ENCODE data around the gene CDV3. TPM values are rescaled to one million over a fixed set of nuclear protein-coding genes. Genes with fewer than 3 reads are reported as not detected.
"Not testable (repeated sequence)": the region's sequence is repeated elsewhere in the genome, so short reads cannot be mapped to it uniquely, and the experiment has no call there.

The CDV3 gene, protein sequence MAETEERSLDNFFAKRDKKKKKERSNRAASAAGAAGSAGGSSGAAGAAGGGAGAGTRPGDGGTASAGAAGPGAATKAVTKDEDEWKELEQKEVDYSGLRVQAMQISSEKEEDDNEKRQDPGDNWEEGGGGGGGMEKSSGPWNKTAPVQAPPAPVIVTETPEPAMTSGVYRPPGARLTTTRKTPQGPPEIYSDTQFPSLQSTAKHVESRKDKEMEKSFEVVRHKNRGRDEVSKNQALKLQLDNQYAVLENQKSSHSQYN
- 276 and 306 TPM in 2 replicates for total RNA-seq (2022)
- Bru-seq, nascent RNA = percentile 99 among the genes with signal in this experiment
- BruChase-seq, experiment 1, labeled RNA remaining after a 6-hour chase = percentile 99 among the genes with signal in this experiment
- percentile 100 among the genes with signal in this experiment for BruChase-seq, experiment 2, labeled RNA remaining after a 2-hour chase
- long read RNA-seq, transcript CDV3-201 (5 exons, 3,307 nt) = minor isoform, 15 of 103 reads
- long read RNA-seq, transcript CDV3-203 (5 exons, 955 nt) = major isoform, 29 of 103 reads
- long read RNA-seq, partial matches to known transcripts = 7 of 103 reads
- long read RNA-seq, other reads (novel, unspliced or antisense) = 52 of 103 reads

DNA sequence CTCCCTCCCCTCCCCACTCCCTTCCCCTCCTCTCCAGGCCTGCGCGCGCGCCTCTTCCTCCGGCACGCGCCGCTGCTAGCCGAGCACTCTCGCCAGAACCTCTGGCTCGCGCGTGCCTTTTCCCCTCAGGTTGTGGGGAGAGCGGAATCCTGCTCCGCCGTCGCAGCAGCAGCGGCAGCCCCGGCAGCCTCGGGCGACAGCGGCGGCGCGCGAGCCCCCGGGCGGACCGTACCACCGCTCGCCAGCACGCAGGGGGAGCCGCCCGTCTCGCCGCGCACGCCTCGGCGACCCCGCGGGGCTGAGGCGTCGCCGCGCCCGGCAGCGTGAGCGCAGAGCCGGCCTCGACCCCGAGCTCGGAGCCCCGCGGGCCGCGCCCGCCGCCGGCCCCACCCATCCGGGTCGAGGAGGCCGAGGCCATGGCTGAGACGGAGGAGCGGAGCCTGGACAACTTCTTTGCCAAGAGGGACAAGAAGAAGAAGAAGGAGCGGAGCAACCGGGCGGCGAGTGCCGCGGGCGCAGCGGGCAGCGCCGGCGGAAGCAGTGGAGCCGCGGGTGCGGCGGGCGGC lies at the start of gene CDV3:
TSS of gene CDV3 (plus strand) at position 58 of the 566 bp plus-strand sequence. CDS start at position 417, 359 bp downstream.
- intact Hi-C loops (cut with micrococcal nuclease; ENCODE audit: unreplicated experiment) = loop anchor here (1.0 to 5.0 kb wide), 3 partner anchors 93 to 851 kb away; partner anchors contain the start of gene NPHP3
- H3K27me3 Mint-ChIP-seq (ENCODE audit: unreplicated experiment) = no peaks in the 10 kb centered on the region

DNA sequence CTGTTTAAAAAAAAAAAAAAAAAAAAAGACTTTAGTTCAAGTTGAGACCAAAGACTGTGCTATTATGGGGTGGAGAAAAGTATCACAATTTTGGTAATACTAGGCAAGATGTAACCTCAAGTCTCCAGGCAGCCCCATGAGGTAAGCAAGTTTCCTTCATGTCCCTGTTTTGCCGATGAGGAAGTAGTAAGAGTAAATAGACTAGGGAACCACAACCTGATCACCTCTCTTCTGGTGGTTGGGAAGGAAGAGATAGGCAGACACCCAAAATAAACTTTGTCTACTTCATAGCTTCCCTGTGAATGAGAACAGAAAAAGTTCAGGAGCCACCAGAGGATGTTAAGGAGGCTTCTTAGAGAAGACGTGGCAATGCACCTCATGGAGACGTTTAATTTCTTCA lies 49.7 kb upstream of the CDV3 start:
- CTCF ChIA-PET = interaction anchor here (0.7 to 0.8 kb wide), 2 partner anchors 44 to 56 kb away, joined by 3 to 5 read pairs; no protein-coding TSS in a partner anchor
- not testable (repeated sequence) for H3K27me3 Mint-ChIP-seq (ENCODE audit: unreplicated experiment); H3K36me3 Mint-ChIP-seq (ENCODE audit: insufficient read depth, unreplicated experiment); BruUV-seq (replicated peaks); H3K9me3 Mint-ChIP-seq (ENCODE audit: low read depth, unreplicated experiment); H3K4me3 Mint-ChIP-seq (ENCODE audit: low read depth, unreplicated experiment)
- Mint-ChIP-seq H3K27ac (ENCODE audit: unreplicated experiment) (peak overlapping the region; percentile 70), H3K4me1 (ENCODE audit: low read depth, unreplicated experiment) (peaks cover 28% of the 10 kb centered on the region)
- intact Hi-C loops (cut with micrococcal nuclease; ENCODE audit: unreplicated experiment) = loop anchor here (2.0 kb wide), 1 partner anchor 45 kb away; no protein-coding TSS in a partner anchor
- DNase-seq = peak; percentile 50

More for the DNA sequence above, at the start of gene CDV3:
- Mint-ChIP-seq H3K4me3 (ENCODE audit: low read depth, unreplicated experiment) (peak within 1 kb of the TSS; percentile 95), H3K9me3 (ENCODE audit: low read depth, unreplicated experiment) (no peaks in the 10 kb centered on the region), H3K27ac (ENCODE audit: unreplicated experiment) (peak within 1 kb of the TSS; percentile 33), H3K4me1 (ENCODE audit: low read depth, unreplicated experiment) (peaks cover 71% of the 10 kb centered on the region), H3K36me3 (ENCODE audit: insufficient read depth, unreplicated experiment) (peaks cover 75% of the 10 kb centered on the region)
- TF ChIP-seq, protein P1, sequence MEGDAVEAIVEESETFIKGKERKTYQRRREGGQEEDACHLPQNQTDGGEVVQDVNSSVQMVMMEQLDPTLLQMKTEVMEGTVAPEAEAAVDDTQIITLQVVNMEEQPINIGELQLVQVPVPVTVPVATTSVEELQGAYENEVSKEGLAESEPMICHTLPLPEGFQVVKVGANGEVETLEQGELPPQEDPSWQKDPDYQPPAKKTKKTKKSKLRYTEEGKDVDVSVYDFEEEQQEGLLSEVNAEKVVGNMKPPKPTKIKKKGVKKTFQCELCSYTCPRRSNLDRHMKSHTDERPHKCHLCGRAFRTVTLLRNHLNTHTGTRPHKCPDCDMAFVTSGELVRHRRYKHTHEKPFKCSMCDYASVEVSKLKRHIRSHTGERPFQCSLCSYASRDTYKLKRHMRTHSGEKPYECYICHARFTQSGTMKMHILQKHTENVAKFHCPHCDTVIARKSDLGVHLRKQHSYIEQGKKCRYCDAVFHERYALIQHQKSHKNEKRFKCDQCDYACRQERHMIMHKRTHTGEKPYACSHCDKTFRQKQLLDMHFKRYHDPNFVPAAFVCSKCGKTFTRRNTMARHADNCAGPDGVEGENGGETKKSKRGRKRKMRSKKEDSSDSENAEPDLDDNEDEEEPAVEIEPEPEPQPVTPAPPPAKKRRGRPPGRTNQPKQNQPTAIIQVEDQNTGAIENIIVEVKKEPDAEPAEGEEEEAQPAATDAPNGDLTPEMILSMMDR (IDR thresholded peaks at IDR 0.05; ENCODE audit: unreplicated experiment) = no peak
- CTCF ChIA-PET = interaction anchor here (0.6 to 1.5 kb wide), 19 partner anchors 11 to 1558 kb away, joined by 3 to 7 read pairs (median 4); no protein-coding TSS in a partner anchor
- BruUV-seq (replicated peaks) = no TSS peak
- DNase-seq = no peak

DNA sequence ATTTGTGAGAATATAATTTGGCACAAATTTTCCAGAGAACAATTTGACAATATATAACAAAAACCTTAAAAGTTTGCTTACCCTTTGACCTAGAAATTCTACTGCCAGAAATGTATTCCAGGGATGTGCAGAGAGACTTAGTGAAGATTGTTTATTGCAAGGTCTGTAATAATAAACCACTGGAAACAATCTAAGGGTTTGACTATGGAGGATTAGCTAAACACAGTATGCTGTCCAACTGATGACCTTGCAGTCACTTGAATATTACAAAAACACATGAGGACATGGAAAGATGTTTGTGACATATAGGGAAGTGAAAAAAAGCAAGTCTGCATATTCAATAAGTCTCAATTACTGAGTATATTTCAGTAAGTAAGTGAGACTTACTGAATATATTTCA lies 48.1 kb upstream of the CDV3 start:
- BruUV-seq (replicated peaks) = no TSS peak
- intact Hi-C loops (cut with micrococcal nuclease; ENCODE audit: unreplicated experiment) = no loop called here
- no peak for DNase-seq
- no peak overlapping the region for H3K27ac Mint-ChIP-seq (ENCODE audit: unreplicated experiment)
- no peaks in the 10 kb centered on the region for H3K27me3 Mint-ChIP-seq (ENCODE audit: unreplicated experiment)
- CTCF ChIA-PET = interaction anchor here (1.5 kb wide), 1 partner anchor 11 kb away, joined by 3 read pairs; no protein-coding TSS in a partner anchor
- peaks cover 28% of the 10 kb centered on the region for H3K4me1 Mint-ChIP-seq (ENCODE audit: low read depth, unreplicated experiment)
- H3K9me3 Mint-ChIP-seq (ENCODE audit: low read depth, unreplicated experiment) = peaks cover 7% of the 10 kb centered on the region
- H3K4me3 Mint-ChIP-seq (ENCODE audit: low read depth, unreplicated experiment) = no peak overlapping the region
- TF ChIP-seq, protein P1 (IDR thresholded peaks at IDR 0.05; ENCODE audit: unreplicated experiment) = no peak
- H3K36me3 Mint-ChIP-seq (ENCODE audit: insufficient read depth, unreplicated experiment) = no peaks in the 10 kb centered on the region

DNA sequence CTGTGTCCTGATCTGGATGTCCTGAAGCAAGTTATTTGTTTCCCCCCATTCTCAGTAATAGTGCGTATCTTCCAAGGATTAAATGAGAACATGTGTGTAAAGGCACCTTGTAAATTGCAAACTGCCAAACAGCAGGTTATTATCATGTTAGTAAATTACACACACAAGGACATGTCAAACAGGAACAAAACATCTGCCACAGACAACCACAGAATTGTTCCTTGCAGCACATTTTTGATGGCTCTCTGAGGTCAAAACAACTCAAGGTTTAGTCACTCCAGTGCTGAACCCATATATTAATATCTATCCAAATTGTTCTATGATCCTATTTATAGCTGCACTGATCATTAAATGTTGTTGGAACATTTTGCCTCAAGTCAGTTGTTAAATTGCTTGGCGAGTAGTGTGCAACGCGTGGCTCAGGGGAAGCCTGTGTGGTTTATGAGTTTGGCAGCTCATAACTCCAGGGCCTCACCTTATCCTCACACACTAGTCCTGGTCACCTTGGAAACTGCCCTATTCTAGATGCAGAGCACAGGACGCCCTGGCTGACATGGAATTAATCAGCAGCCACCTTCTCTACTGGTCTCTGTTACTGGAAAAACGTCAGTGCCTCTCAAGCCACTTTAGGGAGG lies 46.3 kb upstream of the CDV3 start:
- DNase-seq = no peak
- Mint-ChIP-seq H3K9me3 (ENCODE audit: low read depth, unreplicated experiment) (peaks cover 7% of the 10 kb centered on the region), H3K4me3 (ENCODE audit: low read depth, unreplicated experiment) (no peak overlapping the region), H3K27ac (ENCODE audit: unreplicated experiment) (no peak overlapping the region), H3K4me1 (ENCODE audit: low read depth, unreplicated experiment) (peaks cover 24% of the 10 kb centered on the region), H3K27me3 (ENCODE audit: unreplicated experiment) (no peaks in the 10 kb centered on the region), H3K36me3 (ENCODE audit: insufficient read depth, unreplicated experiment) (no peaks in the 10 kb centered on the region)
- CTCF ChIA-PET = no interaction called here
- intact Hi-C loops (cut with micrococcal nuclease; ENCODE audit: unreplicated experiment) = no loop called here
- TF ChIP-seq, protein P1 (IDR thresholded peaks at IDR 0.05; ENCODE audit: unreplicated experiment) = no peak
- BruUV-seq (replicated peaks) = no TSS peak

All from Calu3 (cell line).